Stimulated activated CD4-positive, alpha-beta T cell treated with anti-CD3 and anti-CD28 coated beads, Interleukin-15, amount 100 ng/mL, for 1 hour (primary cell): ENCODE results near the gene ZNF860.
"Not testable (repeated sequence)": the region's sequence is repeated elsewhere in the genome, so short reads cannot be mapped to it uniquely, and the experiment has no call there.

ENCODE experiments used
- DNase-seq, 2 donors: peaks; one replicate each; pipeline ENCODE4 v3.0.0-alpha.2; 2020; ENCODE audit warnings: low read depth in 1 of 2, low spot score in 1 of 2

The ZNF860 gene

GRCh38 chr3:31996195-31996594 is 14.6 kb downstream of the ZNF860 start:
- no peak for DNase-seq

GRCh38 chr3:31997500-31997899 is 15.9 kb downstream of the ZNF860 start:
- no peak for DNase-seq

- no peak for DNase-seq
These were observed 18.4 kb downstream of the ZNF860 start for GRCh38 chr3:31999907-32000439.

- no peak for DNase-seq
These were observed 19.3 kb downstream of the ZNF860 start for GRCh38 chr3:32000877-32001276.

GRCh38 chr3:32002561-32003368 is 21.2 kb downstream of the ZNF860 start:
- DNase-seq = no peak

- DNase-seq = no peak
These were observed 21.8 kb downstream of the ZNF860 start for GRCh38 chr3:32003380-32003779.

GRCh38 chr3:32004113-32004765 is 22.7 kb downstream of the ZNF860 start:
- DNase-seq = no peak

- no peak for DNase-seq
These were observed 27.6 kb downstream of the ZNF860 start for GRCh38 chr3:32009101-32009500.

DNA sequence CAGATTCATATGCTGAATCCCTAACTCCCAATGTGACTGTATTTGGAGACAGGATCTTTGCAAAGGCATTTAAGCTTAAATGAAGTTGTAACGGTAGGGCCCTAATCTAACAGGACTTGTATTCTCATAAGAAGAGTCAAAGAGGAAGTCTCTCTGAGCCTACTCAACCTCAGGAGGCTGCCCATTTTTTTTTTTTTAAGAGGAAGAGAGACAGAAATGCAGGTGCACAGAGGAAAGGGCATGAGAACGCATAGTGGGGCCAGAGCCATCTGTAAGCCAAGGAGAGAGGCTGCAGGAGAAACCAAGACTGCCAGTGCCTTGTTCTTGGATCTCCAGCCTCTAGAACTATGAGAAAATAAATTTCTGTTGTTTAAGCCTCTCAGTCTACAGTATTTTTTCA is 28.4 kb downstream of the ZNF860 start:
- no peak for DNase-seq

DNA sequence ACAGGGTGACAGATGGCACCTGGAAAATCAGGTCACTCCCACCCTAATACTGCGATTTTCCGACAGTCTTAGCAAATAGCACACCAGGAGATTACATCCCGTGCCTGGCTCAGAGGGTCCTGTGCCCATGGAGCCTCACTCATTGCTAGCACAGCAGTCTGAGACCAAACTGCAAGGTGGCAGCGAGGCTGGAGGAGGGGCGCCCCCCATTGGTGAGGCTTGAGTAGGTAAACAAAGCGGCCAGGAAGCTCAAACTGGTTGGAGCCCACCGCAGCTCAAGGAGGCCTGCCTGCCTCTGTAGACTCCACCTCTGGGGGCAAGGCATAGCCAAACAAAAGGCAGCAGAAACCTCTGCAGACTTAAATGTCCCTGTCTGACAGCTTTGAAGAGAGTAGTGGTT is 29.1 kb downstream of the ZNF860 start:
- not testable (repeated sequence) for DNase-seq

DNA sequence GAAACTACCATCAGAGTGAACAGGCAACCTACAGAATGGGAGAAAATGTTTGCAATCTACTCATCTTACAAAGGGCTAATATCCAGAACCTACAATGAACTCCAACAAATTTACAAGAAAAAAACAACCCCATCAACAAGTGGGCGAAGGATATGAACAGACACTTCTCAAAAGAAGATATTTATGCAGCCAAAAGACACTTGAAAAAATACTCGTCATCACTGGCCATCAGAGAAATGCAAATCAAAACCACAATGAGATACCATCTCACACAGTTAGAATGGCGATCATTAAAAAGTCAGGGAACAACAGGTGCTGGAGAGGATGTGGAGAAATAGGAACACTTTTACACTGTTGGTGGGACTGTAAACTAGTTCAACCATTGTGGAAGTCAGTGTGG is 34.1 kb downstream of the ZNF860 start:
- DNase-seq = not testable (repeated sequence)

- DNase-seq = no peak
These were observed 35.7 kb downstream of the ZNF860 start for GRCh38 chr3:32017286-32017685.

GRCh38 chr3:32018757-32019564 is 37.4 kb downstream of the ZNF860 start:
- no peak for DNase-seq

GRCh38 chr3:32021155-32021554 is 39.6 kb downstream of the ZNF860 start:
- DNase-seq = no peak

DNA sequence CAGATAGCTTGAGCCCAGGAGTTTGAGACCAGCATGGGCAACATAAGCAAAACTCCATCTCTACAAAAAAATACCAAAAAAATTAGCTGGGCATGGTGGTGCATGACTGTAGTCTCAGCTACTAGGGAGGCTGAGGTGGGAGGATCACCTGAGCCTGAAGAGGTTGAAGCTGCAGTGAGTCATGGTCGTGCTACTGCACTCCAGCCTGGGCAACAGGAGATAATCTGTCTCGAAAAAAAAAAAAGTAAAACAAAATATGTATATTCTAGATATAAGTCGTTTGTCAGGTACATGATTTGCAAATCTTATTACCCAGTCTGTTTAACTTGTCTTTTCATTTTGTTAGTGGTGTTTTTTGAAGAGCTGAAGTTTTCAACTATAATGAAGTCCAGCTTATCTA is 40.2 kb downstream of the ZNF860 start:
- DNase-seq = no peak

DNA sequence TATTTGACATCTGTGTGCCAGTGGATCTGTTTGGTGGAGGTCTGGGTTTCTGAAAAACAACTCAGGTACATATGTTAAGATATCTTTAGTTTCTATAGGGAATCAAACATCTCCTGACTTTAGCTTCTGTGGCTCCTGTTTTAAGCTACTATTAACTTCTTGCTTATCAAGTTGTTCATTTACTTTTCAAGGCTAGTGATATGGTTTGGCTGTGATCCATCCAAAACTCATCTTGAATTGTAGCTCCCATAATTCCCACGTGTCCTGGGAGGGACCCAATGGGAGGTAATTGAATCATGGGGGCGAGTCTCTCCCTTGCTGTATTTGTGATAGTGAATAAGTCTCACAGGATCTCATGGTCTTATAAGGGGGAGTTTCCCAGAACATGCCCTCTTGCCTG is 41.4 kb downstream of the ZNF860 start:
- no peak for DNase-seq

DNA sequence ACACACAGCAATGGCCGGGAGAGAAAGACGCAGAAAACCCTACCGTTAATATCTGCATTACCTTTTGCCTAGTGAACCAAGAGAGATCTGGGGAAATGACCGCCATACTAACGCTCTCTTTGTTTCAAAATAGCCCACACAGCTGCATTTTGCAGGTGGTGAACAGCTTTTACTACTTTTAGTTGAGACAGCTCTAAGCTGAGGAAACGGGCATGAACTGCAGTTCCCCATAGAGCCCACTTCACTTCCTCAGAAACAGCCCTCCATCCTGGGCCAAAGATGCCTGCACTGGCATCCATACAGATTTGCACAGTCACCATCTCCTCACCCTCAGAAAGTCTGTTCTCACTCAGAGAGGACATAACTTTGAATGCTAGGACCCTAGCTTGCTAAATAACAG is 45.0 kb downstream of the ZNF860 start:
- DNase-seq = no peak

DNA sequence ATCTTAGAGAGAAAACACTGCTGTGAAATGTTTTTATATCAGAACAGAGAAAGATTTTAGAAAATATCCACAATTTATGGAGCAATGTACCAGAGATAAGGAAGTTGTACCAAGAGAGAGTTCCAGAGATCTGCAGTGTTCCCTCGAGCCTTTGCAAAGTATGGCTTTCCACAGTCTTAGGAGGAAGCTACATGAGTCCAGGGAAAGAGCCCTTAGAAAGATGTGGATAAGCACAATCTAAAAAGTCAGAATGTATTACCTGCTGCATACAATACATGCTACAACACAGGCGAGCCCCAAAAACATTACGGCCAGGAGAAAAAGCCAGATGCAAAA is 56.4 kb downstream of the ZNF860 start:
- DNase-seq = no peak

GRCh38 chr3:32041316-32041715 is 59.8 kb downstream of the ZNF860 start:
- no peak for DNase-seq
